GM10266 (cell line): ENCODE data around the gene STARD9.
"Not testable (repeated sequence)": the region's sequence is repeated elsewhere in the genome, so short reads cannot be mapped to it uniquely, and the experiment has no call there.

Experiments used
- DNase-seq: peaks from one replicate; pipeline ENCODE4 v3.0.0; 2012; ENCODE audit errors: extremely low spot score
- CTCF ChIP-seq: IDR thresholded peaks from 2 replicates; pipeline ENCODE4 v1.5.1; 2012; ENCODE audit warnings: mild to moderate bottlenecking, low read depth; ENCODE audit not compliant: control insufficient read depth, insufficient read depth; ENCODE audit errors: missing control alignments

Gene STARD9

GRCh38 chr15:42742149-42742548, 166.7 kb downstream of the STARD9 start:
- no peak for TF ChIP-seq CTCF
- DNase-seq, result no peak

GRCh38 chr15:42744195-42744594, 168.8 kb downstream of the STARD9 start:
- TF ChIP-seq CTCF, result no peak
- no peak for DNase-seq

GRCh38 chr15:42749266-42749665, 173.9 kb downstream of the STARD9 start:
- no peak for TF ChIP-seq CTCF

DNA sequence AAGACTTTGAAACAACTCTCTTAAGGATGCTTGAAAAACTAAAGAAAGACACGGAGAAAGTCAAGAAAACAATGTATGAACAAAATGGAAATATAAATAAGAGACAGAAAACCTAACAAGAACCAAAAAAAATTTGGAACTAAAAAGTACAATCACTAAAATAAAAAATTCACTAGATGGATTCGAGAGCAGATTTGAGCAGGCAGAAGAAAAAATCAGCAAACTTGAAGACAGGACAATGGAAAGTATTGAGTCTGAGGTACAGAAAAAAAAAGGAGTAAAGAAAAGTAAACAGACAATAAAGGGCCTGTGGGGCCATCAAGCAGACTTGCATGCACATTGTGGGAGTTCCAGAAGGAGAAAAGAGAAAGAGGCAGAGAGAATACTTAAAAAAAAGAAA, 174.9 kb downstream of the STARD9 start:
- no peak for DNase-seq
- TF ChIP-seq CTCF, result no peak

More at GRCh38 chr15:42749266-42749665, 173.9 kb downstream of the STARD9 start:
- DNase-seq, result no peak

- no peak for TF ChIP-seq CTCF
- DNase-seq, result no peak
These were observed 183.7 kb downstream of the STARD9 start for GRCh38 chr15:42759093-42759492.

GRCh38 chr15:42760759-42761158, 185.4 kb downstream of the STARD9 start:
- no peak for DNase-seq
- TF ChIP-seq CTCF, result no peak

DNA sequence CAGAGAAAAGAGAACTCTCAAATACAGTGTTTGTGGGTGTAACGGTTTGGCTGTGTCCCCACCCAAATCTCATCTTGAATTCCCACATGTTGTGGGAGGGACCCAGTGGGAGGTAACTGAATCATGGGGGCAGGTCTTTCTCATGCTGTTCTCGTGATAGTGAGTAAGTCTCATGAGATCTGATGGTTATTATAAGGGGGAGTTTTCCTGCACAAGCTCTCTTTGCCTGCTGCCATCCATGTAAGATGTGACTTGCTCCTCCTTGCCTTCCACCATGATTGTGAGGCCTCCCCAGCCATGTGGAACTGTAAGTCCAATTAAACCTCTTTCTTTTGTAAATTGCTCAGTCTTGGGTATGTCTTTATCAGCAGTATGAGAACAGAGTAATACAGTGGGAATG, 186.4 kb downstream of the STARD9 start:
- DNase-seq, result not testable (repeated sequence)

GRCh38 chr15:42764154-42764731, 188.8 kb downstream of the STARD9 start:
- not testable (repeated sequence) for DNase-seq

GRCh38 chr15:42766109-42766508, 190.7 kb downstream of the STARD9 start:
- not testable (repeated sequence) for DNase-seq
